ENCODE data around the gene NCKAP5. TPM values are rescaled to one million over a fixed set of nuclear protein-coding genes. Genes with fewer than 3 reads are reported as not detected.
A peak's percentile ranks its signal among the peaks of the same experiment; 100 is the strongest.

Gene NCKAP5
- total RNA-seq, result 8.8 TPM

GRCh38 chr2:133568172-133568571, at the start of gene NCKAP5:
Gene NCKAP5 (minus strand): TSS chr2:133568463. CDS start chr2:133517526, 50,937 bp downstream.
- no peak for DNase-seq (ENCODE audit: extremely low spot score in 2 of 2)
- H3K36me3 ChIP-seq, result no peaks in the 10 kb centered on the region
- H3K9me3 ChIP-seq, result no peaks in the 10 kb centered on the region
- TF ChIP-seq, protein P1, sequence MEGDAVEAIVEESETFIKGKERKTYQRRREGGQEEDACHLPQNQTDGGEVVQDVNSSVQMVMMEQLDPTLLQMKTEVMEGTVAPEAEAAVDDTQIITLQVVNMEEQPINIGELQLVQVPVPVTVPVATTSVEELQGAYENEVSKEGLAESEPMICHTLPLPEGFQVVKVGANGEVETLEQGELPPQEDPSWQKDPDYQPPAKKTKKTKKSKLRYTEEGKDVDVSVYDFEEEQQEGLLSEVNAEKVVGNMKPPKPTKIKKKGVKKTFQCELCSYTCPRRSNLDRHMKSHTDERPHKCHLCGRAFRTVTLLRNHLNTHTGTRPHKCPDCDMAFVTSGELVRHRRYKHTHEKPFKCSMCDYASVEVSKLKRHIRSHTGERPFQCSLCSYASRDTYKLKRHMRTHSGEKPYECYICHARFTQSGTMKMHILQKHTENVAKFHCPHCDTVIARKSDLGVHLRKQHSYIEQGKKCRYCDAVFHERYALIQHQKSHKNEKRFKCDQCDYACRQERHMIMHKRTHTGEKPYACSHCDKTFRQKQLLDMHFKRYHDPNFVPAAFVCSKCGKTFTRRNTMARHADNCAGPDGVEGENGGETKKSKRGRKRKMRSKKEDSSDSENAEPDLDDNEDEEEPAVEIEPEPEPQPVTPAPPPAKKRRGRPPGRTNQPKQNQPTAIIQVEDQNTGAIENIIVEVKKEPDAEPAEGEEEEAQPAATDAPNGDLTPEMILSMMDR (IDR thresholded peaks at IDR 0.05), result no peak
- TF ChIP-seq POLR2A (IDR thresholded peaks at IDR 0.05) (no peak), POLR2AphosphoS5 (IDR thresholded peaks at IDR 0.05; ENCODE audit: insufficient read depth in 1 of 2, low read depth in 1 of 2) (no peak)
- H3K4me3 ChIP-seq, result peak within 1 kb of the TSS; percentile 31 to 32
- no peaks in the 10 kb centered on the region for H3K27me3 ChIP-seq
- peaks cover 29% of the 10 kb centered on the region for H3K4me1 ChIP-seq
- intact Hi-C loops (cut with DNase I), result no loop called here
- peak within 1 kb of the TSS; percentile 60 for H3K27ac ChIP-seq

- TF ChIP-seq, protein P1 (IDR thresholded peaks at IDR 0.05), result no peak
- no peak for TF ChIP-seq POLR2AphosphoS5 (IDR thresholded peaks at IDR 0.05; ENCODE audit: insufficient read depth in 1 of 2, low read depth in 1 of 2)
- no peak for TF ChIP-seq POLR2A (IDR thresholded peaks at IDR 0.05)
- Histone ChIP-seq H3K36me3 (no peaks in the 10 kb centered on the region), H3K9me3 (no peaks in the 10 kb centered on the region), H3K4me1 (no peaks in the 10 kb centered on the region), H3K27me3 (no peaks in the 10 kb centered on the region), H3K4me3 (no peak overlapping the region), H3K27ac (no peak overlapping the region)
- intact Hi-C loops (cut with DNase I), result no loop called here
- DNase-seq (ENCODE audit: extremely low spot score in 2 of 2), result no peak
These were observed 41.4 kb upstream of the NCKAP5 start for GRCh38 chr2:133609664-133610063.

DNA sequence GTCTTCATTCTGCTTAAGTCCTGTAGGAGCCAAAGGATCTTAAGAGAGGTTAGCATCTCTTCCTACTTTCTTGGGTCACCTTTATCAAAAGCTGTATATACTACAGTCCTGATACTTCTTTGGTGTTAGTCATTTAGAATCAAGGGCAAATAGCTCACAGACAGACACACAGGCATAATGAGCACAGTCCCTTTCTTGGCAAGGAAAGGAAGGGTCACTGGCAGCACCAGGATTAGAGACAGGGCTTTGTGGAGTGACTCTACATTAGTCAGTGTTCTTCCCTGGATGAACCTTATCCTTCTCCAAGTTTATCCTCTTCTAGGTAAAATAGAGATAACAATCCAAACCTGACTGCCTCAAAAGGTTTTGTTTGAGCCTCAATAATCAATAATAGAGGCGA, 40.0 kb upstream of the NCKAP5 start:
- H3K36me3 ChIP-seq, result no peaks in the 10 kb centered on the region
- TF ChIP-seq, protein P1 (IDR thresholded peaks at IDR 0.05), result no peak
- TF ChIP-seq POLR2AphosphoS5 (IDR thresholded peaks at IDR 0.05; ENCODE audit: insufficient read depth in 1 of 2, low read depth in 1 of 2), result no peak
- TF ChIP-seq POLR2A (IDR thresholded peaks at IDR 0.05), result no peak
- no peak for DNase-seq (ENCODE audit: extremely low spot score in 2 of 2)
- H3K27ac ChIP-seq, result no peak overlapping the region
- H3K27me3 ChIP-seq, result no peaks in the 10 kb centered on the region
- intact Hi-C loops (cut with DNase I), result no loop called here
- peaks cover 2% of the 10 kb centered on the region for H3K4me1 ChIP-seq
- no peaks in the 10 kb centered on the region for H3K9me3 ChIP-seq
- no peak overlapping the region for H3K4me3 ChIP-seq

- Histone ChIP-seq H3K9me3 (no peaks in the 10 kb centered on the region), H3K27ac (no peak overlapping the region), H3K27me3 (no peaks in the 10 kb centered on the region), H3K4me1 (peaks cover 8% of the 10 kb centered on the region), H3K4me3 (no peak overlapping the region), H3K36me3 (no peaks in the 10 kb centered on the region)
- TF ChIP-seq POLR2A (IDR thresholded peaks at IDR 0.05), result no peak
- TF ChIP-seq POLR2AphosphoS5 (IDR thresholded peaks at IDR 0.05; ENCODE audit: insufficient read depth in 1 of 2, low read depth in 1 of 2), result no peak
- TF ChIP-seq, protein P1 (IDR thresholded peaks at IDR 0.05), result no peak
- intact Hi-C loops (cut with DNase I), result no loop called here
- no peak for DNase-seq (ENCODE audit: extremely low spot score in 2 of 2)
These were observed 39.4 kb upstream of the NCKAP5 start for GRCh38 chr2:133607679-133608078.

DNA sequence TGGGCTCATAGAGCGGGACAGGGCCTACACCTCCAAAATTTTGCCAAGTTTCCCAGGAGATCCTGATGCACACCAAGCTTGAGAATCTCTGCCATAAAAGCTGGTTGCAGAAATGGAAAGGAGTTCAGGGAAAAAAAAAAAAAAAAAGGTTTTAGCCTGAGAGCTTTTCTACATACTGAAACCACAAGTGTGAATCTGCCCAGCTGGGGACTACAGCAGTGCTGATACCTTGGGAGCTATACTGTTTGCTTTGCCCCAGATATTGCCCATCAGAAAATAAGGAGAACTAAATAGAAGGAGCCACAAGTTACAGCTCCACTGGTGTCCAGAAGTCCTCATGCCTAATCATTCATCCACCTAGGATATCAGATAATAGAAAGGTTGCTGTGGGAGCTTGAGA, 38.4 kb upstream of the NCKAP5 start:
- DNase-seq (ENCODE audit: extremely low spot score in 2 of 2), result no peak
- Histone ChIP-seq H3K36me3 (no peaks in the 10 kb centered on the region), H3K27me3 (no peaks in the 10 kb centered on the region), H3K9me3 (no peaks in the 10 kb centered on the region), H3K27ac (no peak overlapping the region), H3K4me1 (peaks cover 19% of the 10 kb centered on the region), H3K4me3 (no peak overlapping the region)
- TF ChIP-seq POLR2A (IDR thresholded peaks at IDR 0.05), result no peak
- intact Hi-C loops (cut with DNase I), result no loop called here

DNA sequence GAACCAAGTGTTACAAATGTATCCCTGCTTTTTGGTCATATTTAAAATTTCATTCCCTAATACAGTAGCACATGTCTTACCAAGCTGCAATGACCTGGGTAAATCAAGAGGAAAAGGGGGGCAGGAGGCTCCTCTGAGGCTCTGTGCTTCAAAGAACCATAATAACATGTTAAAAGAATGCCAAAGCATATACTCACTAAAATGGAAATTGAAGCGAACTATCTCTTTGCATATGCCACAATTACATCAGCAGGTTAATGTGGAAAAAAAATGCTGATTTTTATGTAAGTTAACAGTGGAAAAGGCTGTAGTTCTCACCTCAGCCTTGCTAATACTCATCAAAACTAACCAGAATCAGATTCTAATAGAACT, 37.5 kb upstream of the NCKAP5 start:
- Histone ChIP-seq H3K27me3 (no peaks in the 10 kb centered on the region), H3K9me3 (no peaks in the 10 kb centered on the region), H3K36me3 (no peaks in the 10 kb centered on the region), H3K4me3 (no peak overlapping the region), H3K4me1 (peaks cover 21% of the 10 kb centered on the region), H3K27ac (no peak overlapping the region)
- TF ChIP-seq, protein P1 (IDR thresholded peaks at IDR 0.05), result no peak
- TF ChIP-seq POLR2A (IDR thresholded peaks at IDR 0.05) (no peak), POLR2AphosphoS5 (IDR thresholded peaks at IDR 0.05; ENCODE audit: insufficient read depth in 1 of 2, low read depth in 1 of 2) (no peak)
- intact Hi-C loops (cut with DNase I), result no loop called here
- no peak for DNase-seq (ENCODE audit: extremely low spot score in 2 of 2)

Measured in vagina (tissue), 2 donors.